ENCODE data around the gene ZC3H12A. TPM values are rescaled to one million over a fixed set of nuclear protein-coding genes. Genes with fewer than 3 reads are reported as not detected.
"Not testable (repeated sequence)": the region's sequence is repeated elsewhere in the genome, so short reads cannot be mapped to it uniquely, and the experiment has no call there.

The ZC3H12A gene
- total and polyA plus RNA-seq, 2 donors (not counting 1 experiment from before 2014, with no cell fraction given), result 73.0 to 170 TPM

DNA sequence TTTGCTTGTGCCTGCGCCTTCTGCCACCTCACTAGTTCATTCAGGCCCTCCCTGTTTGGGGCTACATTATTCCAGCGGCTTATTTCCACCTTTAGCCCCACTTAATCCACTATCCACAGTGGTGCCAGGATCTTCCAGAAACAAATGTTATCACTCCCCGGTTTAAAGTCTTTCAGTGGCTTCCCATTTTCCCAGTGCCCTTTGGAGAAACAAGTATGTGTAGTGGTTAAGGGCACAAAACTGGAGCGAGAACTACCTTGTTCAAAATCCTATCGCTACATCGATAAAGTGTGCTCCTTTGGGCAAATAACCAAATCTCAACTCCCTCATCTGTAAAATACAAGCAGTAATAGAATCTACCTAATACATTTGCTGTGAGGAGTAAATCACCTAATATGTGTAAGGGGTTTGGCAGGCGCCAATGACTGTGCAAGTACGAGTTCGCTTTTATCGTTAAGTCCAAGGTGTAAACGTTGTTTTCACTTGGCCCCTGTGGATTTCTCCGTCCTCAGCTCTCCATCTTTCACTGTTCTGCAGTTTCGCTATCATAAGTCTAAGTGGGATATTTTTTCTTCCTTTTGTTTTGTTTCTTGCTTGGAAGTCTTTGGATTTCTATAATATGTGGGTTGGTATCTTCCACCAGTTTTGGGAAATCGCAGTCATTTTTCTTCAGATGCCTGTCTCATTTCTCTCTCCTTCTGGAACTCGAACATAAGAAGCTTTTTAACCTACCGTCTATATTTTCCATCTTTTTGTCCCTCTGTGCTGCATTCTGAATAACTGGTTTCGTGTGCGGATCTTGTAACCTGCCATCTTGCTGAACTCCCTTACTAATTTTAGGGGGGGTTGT, 41.0 kb downstream of the ZC3H12A start:
- ATAC-seq (ENCODE audit: low read depth) (no peak), DNase-seq (no peak)
- peak overlapping the region; percentile 99 for H3K4me3 Mint-ChIP-seq
- H4K20me1 ChIP-seq (ENCODE audit: control insufficient read depth, insufficient read depth, low read length, poor library complexity, severe bottlenecking), result peaks cover 13% of the 10 kb centered on the region
- intact Hi-C loops (cut with micrococcal nuclease), result loop anchor here (2.0 kb wide), 1 partner anchor 167 kb away; no protein-coding TSS in a partner anchor
- H2AFZ ChIP-seq (ENCODE audit: insufficient read depth, low read depth, low read length, poor library complexity, severe bottlenecking), result peak overlapping the region; percentile 94
- no peaks in the 10 kb centered on the region for H3K27me3 Mint-ChIP-seq
- TF ChIP-seq, protein P1, sequence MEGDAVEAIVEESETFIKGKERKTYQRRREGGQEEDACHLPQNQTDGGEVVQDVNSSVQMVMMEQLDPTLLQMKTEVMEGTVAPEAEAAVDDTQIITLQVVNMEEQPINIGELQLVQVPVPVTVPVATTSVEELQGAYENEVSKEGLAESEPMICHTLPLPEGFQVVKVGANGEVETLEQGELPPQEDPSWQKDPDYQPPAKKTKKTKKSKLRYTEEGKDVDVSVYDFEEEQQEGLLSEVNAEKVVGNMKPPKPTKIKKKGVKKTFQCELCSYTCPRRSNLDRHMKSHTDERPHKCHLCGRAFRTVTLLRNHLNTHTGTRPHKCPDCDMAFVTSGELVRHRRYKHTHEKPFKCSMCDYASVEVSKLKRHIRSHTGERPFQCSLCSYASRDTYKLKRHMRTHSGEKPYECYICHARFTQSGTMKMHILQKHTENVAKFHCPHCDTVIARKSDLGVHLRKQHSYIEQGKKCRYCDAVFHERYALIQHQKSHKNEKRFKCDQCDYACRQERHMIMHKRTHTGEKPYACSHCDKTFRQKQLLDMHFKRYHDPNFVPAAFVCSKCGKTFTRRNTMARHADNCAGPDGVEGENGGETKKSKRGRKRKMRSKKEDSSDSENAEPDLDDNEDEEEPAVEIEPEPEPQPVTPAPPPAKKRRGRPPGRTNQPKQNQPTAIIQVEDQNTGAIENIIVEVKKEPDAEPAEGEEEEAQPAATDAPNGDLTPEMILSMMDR (IDR thresholded peaks at IDR 0.05), result no peak
- no peak for TF ChIP-seq EZH2 (IDR thresholded peaks at IDR 0.05; ENCODE audit: borderline replicate concordance, insufficient read depth, low read depth, low read length, poor library complexity, severe bottlenecking)
- peaks cover 41% of the 10 kb centered on the region for H3K4me1 Mint-ChIP-seq
- ChIA-PET CTCF (interaction anchor here (0.7 to 3.9 kb wide), 20 partner anchors 10 to 175 kb away, joined by 3 to 33 read pairs (median 4); partner anchors contain the start of genes GNL2 and SNIP1), POLR2A (interaction anchor here (1.2 to 1.3 kb wide), 5 partner anchors 36 to 177 kb away, joined by 3 to 9 read pairs (median 4); partner anchors contain the start of genes CDCA8 and SNIP1)
- no peaks in the 10 kb centered on the region for H3K27me3 ChIP-seq (replicated peaks in 1 of 4; ENCODE audit: control extremely low read depth in 1 of 4, control insufficient read depth in 3 of 4, insufficient read depth in 4 of 4, low read length in 3 of 4)
- peaks cover 35% of the 10 kb centered on the region for H3K79me2 ChIP-seq (ENCODE audit: control insufficient read depth, insufficient read depth, low read length)
- H3K36me3 ChIP-seq (replicated peaks in 1 of 2; ENCODE audit: control extremely low read depth in 1 of 2, control insufficient read depth in 1 of 2, extremely low read depth in 1 of 2, insufficient read depth in 2 of 2, low read length in 1 of 2), result peaks cover 6 to 8% of the 10 kb centered on the region in 2 experiments
- H3K4me3 ChIP-seq (ENCODE audit: control extremely low read depth in 1 of 5, extremely low read depth in 1 of 5, insufficient read depth in 1 of 5, low read depth in 2 of 5, low read length in 4 of 5), result peak overlapping the region; percentile 57 to 80 (median 77)
- H3K9ac ChIP-seq (ENCODE audit: low read length), result peak overlapping the region; percentile 67
- peak overlapping the region; percentile 78 to 87 for H3K27ac ChIP-seq (ENCODE audit: low read length in 2 of 2)
- peak overlapping the region; percentile 76 for H3K4me2 ChIP-seq (replicated peaks; ENCODE audit: low read depth, low read length, poor library complexity, severe bottlenecking)
- H3K9me3 ChIP-seq (ENCODE audit: control extremely low read depth in 1 of 3, control insufficient read depth in 2 of 3, insufficient read depth in 1 of 3, low read length in 2 of 3), result no peaks in the 10 kb centered on the region
- H3K9me3 Mint-ChIP-seq (ENCODE audit: insufficient read depth), result no peaks in the 10 kb centered on the region
- H3K4me1 ChIP-seq (ENCODE audit: control insufficient read depth in 2 of 2, insufficient read depth in 2 of 2, low read length in 2 of 2), result peaks cover 14 to 23% of the 10 kb centered on the region in 2 donors
- H3K27ac Mint-ChIP-seq, result peak overlapping the region; percentile 99
- WGBS (ENCODE audit: insufficient coverage), result 76% methylated on average over 5 of the region's 18 CpGs

DNA sequence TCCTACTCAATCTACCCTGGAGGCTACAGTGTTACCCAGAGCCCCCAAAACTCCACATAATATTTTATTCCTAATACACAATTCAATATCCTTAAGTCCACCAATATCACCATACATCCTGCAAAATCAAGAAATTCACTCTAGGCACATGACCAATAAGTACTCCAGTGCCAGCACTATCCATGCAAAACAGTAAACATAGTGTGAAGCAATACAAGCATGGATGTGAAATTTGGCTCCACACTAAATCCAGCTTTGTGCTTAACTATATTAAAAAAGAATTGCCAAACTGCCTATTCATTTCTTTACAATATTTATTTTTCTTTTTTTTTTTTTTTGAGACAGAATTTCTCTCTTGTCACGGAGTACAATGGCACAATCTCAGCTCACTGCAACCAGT, 43.2 kb downstream of the ZC3H12A start:
- Histone ChIP-seq H2AFZ (ENCODE audit: insufficient read depth, low read depth, low read length, poor library complexity, severe bottlenecking) (no peak overlapping the region), H3K36me3 (replicated peaks in 1 of 2; ENCODE audit: control extremely low read depth in 1 of 2, control insufficient read depth in 1 of 2, extremely low read depth in 1 of 2, insufficient read depth in 2 of 2, low read length in 1 of 2) (no peaks in the 10 kb centered on the region), H3K9me3 (ENCODE audit: control extremely low read depth in 1 of 3, control insufficient read depth in 2 of 3, insufficient read depth in 1 of 3, low read length in 2 of 3) (no peaks in the 10 kb centered on the region), H3K4me2 (replicated peaks; ENCODE audit: low read depth, low read length, poor library complexity, severe bottlenecking) (no peak overlapping the region), H3K27me3 (replicated peaks in 1 of 4; ENCODE audit: control extremely low read depth in 1 of 4, control insufficient read depth in 3 of 4, insufficient read depth in 4 of 4, low read length in 3 of 4) (no peaks in the 10 kb centered on the region), H3K4me1 (ENCODE audit: control insufficient read depth in 2 of 2, insufficient read depth in 2 of 2, low read length in 2 of 2) (peaks cover 14 to 21% of the 10 kb centered on the region in 2 donors), H3K79me2 (ENCODE audit: control insufficient read depth, insufficient read depth, low read length) (peaks cover 19% of the 10 kb centered on the region), H3K4me3 (ENCODE audit: control extremely low read depth in 1 of 5, extremely low read depth in 1 of 5, insufficient read depth in 1 of 5, low read depth in 2 of 5, low read length in 4 of 5) (no peak overlapping the region), H3K27ac (ENCODE audit: low read length in 2 of 2) (no peak overlapping the region), H4K20me1 (ENCODE audit: control insufficient read depth, insufficient read depth, low read length, poor library complexity, severe bottlenecking) (no peaks in the 10 kb centered on the region), H3K9ac (ENCODE audit: low read length) (no peak overlapping the region)
- Mint-ChIP-seq H3K4me3 (peak overlapping the region; percentile 24), H3K4me1 (peaks cover 32% of the 10 kb centered on the region), H3K27me3 (no peaks in the 10 kb centered on the region), H3K9me3 (ENCODE audit: insufficient read depth) (no peaks in the 10 kb centered on the region), H3K27ac (no peak overlapping the region)
- intact Hi-C loops (cut with micrococcal nuclease), result no loop called here
- DNase-seq (no peak), ATAC-seq (ENCODE audit: low read depth) (no peak)
- WGBS (ENCODE audit: insufficient coverage), result 80% methylated on average over 1 of the region's 1 CpG
- POLR2A ChIA-PET, result no interaction called here
- CTCF ChIA-PET, result no interaction called here
- TF ChIP-seq, protein P1 (IDR thresholded peaks at IDR 0.05), result no peak
- no peak for TF ChIP-seq EZH2 (IDR thresholded peaks at IDR 0.05; ENCODE audit: borderline replicate concordance, insufficient read depth, low read depth, low read length, poor library complexity, severe bottlenecking)

DNA sequence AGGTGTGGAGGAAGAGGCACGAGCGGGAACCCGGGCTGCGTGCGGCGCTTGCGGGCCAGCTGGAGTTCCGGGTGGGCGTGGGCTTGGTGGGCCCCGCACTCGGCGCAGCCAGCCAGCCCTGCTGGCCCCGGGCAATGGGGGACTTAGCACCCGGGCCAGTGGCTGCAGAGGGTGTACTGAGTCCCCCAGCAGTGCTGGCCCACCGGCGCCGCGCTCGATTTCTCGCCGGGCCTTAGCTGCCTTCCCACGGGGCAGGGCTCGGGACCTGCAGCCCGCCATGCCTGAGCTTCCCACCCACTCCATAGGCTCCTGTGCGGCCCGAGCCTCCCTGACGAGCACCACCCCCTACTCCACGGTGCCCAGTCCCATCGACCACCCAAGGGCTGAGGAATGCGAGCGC, 43.9 kb downstream of the ZC3H12A start:
- WGBS (ENCODE audit: insufficient coverage), result 98% methylated on average over 16 of the region's 31 CpGs
- H3K36me3 ChIP-seq (replicated peaks in 1 of 2; ENCODE audit: control extremely low read depth in 1 of 2, control insufficient read depth in 1 of 2, extremely low read depth in 1 of 2, insufficient read depth in 2 of 2, low read length in 1 of 2); H3K27ac ChIP-seq (ENCODE audit: low read length in 2 of 2); DNase-seq; H3K4me3 Mint-ChIP-seq; H2AFZ ChIP-seq (ENCODE audit: insufficient read depth, low read depth, low read length, poor library complexity, severe bottlenecking); H3K27me3 ChIP-seq (replicated peaks in 1 of 4; ENCODE audit: control extremely low read depth in 1 of 4, control insufficient read depth in 3 of 4, insufficient read depth in 4 of 4, low read length in 3 of 4); H3K27ac Mint-ChIP-seq; CTCF ChIA-PET; H3K4me3 ChIP-seq (ENCODE audit: control extremely low read depth in 1 of 5, extremely low read depth in 1 of 5, insufficient read depth in 1 of 5, low read depth in 2 of 5, low read length in 4 of 5); H4K20me1 ChIP-seq (ENCODE audit: control insufficient read depth, insufficient read depth, low read length, poor library complexity, severe bottlenecking); ATAC-seq (ENCODE audit: low read depth); H3K9me3 Mint-ChIP-seq (ENCODE audit: insufficient read depth); H3K9me3 ChIP-seq (ENCODE audit: control extremely low read depth in 1 of 3, control insufficient read depth in 2 of 3, insufficient read depth in 1 of 3, low read length in 2 of 3); H3K9ac ChIP-seq (ENCODE audit: low read length); H3K27me3 Mint-ChIP-seq; H3K4me2 ChIP-seq (replicated peaks; ENCODE audit: low read depth, low read length, poor library complexity, severe bottlenecking); intact Hi-C loops (cut with micrococcal nuclease); POLR2A ChIA-PET: not testable (repeated sequence)
- Histone ChIP-seq H3K79me2 (ENCODE audit: control insufficient read depth, insufficient read depth, low read length) (peaks cover 12% of the 10 kb centered on the region), H3K4me1 (ENCODE audit: control insufficient read depth in 2 of 2, insufficient read depth in 2 of 2, low read length in 2 of 2) (peaks cover 12 to 19% of the 10 kb centered on the region in 2 donors)
- H3K4me1 Mint-ChIP-seq, result peaks cover 29% of the 10 kb centered on the region
